ENCODE results near the gene SH3BP4. TPM values are rescaled to one million over a fixed set of nuclear protein-coding genes. Genes with fewer than 3 reads are reported as not detected.

Gene SH3BP4
- total RNA-seq, 1 experiment from 2014 or later, result 93.8 TPM

DNA sequence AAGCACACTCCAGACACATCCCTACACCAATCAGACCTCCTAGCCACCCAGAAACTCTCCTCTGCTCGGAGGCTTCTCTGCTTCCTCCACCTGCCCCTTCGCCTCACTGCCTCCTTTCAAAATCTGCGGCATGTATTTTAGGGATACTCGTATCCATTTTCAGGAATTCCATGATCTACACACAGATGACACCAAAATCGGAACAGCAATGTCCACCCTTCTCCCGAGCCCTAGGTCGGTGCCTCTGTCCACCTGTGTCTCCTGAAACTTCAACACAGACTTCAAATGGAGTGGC lies 1.4 kb upstream of the SH3BP4 start:
- Histone ChIP-seq H2BK20ac (ENCODE audit: low read depth, low read length, poor library complexity, severe bottlenecking) (no peak overlapping the region), H2BK5ac (ENCODE audit: insufficient read length, low read length) (no peak overlapping the region), H3K9me3 (ENCODE audit: control insufficient read depth, low read depth, low read length) (no peaks in the 10 kb centered on the region), H2BK15ac (ENCODE audit: low read depth, low read length) (no peak overlapping the region), H3K18ac (ENCODE audit: insufficient read length, low read depth, low read length) (no peak overlapping the region), H3K9ac (ENCODE audit: extremely low read depth, insufficient read length, low read length) (no peak overlapping the region), H2AK5ac (ENCODE audit: insufficient read length, low read length) (no peak overlapping the region), H2AFZ (ENCODE audit: low read length) (no peak overlapping the region), H3K23me2 (ENCODE audit: insufficient read length, low read depth, low read length, poor library complexity, severe bottlenecking) (peaks cover 32% of the 10 kb centered on the region), H4K5ac (ENCODE audit: insufficient read length, low read depth, low read length) (no peak overlapping the region), H3K27ac (ENCODE audit: insufficient read length, low read depth, low read length) (no peak overlapping the region), H4K8ac (replicated peaks; ENCODE audit: insufficient read length, low read depth, low read length) (no peak overlapping the region), H3K56ac (ENCODE audit: insufficient read length, low read depth, low read length) (no peak overlapping the region), H3T11ph (ENCODE audit: low read length) (no peak overlapping the region), H4K91ac (ENCODE audit: insufficient read length, low read depth, low read length) (no peak overlapping the region), H4K20me1 (ENCODE audit: control insufficient read depth, insufficient read depth, insufficient read length) (no peaks in the 10 kb centered on the region), H3K79me2 (ENCODE audit: insufficient read depth, low read length) (peaks cover 3% of the 10 kb centered on the region; the same call in 1 of the 2 replicates), H3K4ac (ENCODE audit: low read depth, low read length) (no peak overlapping the region), H3K23ac (ENCODE audit: insufficient read length, low read depth, low read length) (no peak overlapping the region), H3K14ac (ENCODE audit: insufficient read depth, low read length) (no peak overlapping the region), H2BK120ac (ENCODE audit: low read depth, low read length, poor library complexity, severe bottlenecking) (no peak overlapping the region), H2BK12ac (ENCODE audit: insufficient read length, low read depth, low read length) (no peak overlapping the region), H3K79me1 (ENCODE audit: insufficient read depth, low read depth, low read length, poor library complexity, severe bottlenecking) (no peaks in the 10 kb centered on the region), H3K27me3 (ENCODE audit: insufficient read depth, low read length) (no peaks in the 10 kb centered on the region; the same call in 1 of the 2 replicates), H3K4me1 (ENCODE audit: insufficient read depth, low read length) (peaks cover 6% of the 10 kb centered on the region; the same call in 1 of the 2 replicates), H3K4me2 (ENCODE audit: insufficient read depth, insufficient read length, low read length) (peak overlapping the region; percentile 87)
- Mint-ChIP-seq H3K4me3 (peak overlapping the region; percentile 77 to 87; a peak in 3 of 5 replicates), H3K4me1 (peaks cover 34 to 36% of the 10 kb centered on the region in 2 experiments), H3K9me3 (no peaks in the 10 kb centered on the region; a peak in 1 of 5 replicates), H3K27me3 (ENCODE audit: low read depth) (peaks cover 28% of the 10 kb centered on the region), H3K27ac (no peak overlapping the region), H3K36me3 (ENCODE audit: insufficient read depth in 1 of 3, low read depth in 3 of 3) (peaks cover 0 to 7% (median under 1%) of the 10 kb centered on the region in 3 experiments; a peak in 3 of 7 replicates)
- WGBS (ENCODE audit: extremely low coverage, insufficient read length, low lambda C conversion rate), result no CpG with 5 or more reads among the region's 7 CpGs
- TF ChIP-seq, protein P1, sequence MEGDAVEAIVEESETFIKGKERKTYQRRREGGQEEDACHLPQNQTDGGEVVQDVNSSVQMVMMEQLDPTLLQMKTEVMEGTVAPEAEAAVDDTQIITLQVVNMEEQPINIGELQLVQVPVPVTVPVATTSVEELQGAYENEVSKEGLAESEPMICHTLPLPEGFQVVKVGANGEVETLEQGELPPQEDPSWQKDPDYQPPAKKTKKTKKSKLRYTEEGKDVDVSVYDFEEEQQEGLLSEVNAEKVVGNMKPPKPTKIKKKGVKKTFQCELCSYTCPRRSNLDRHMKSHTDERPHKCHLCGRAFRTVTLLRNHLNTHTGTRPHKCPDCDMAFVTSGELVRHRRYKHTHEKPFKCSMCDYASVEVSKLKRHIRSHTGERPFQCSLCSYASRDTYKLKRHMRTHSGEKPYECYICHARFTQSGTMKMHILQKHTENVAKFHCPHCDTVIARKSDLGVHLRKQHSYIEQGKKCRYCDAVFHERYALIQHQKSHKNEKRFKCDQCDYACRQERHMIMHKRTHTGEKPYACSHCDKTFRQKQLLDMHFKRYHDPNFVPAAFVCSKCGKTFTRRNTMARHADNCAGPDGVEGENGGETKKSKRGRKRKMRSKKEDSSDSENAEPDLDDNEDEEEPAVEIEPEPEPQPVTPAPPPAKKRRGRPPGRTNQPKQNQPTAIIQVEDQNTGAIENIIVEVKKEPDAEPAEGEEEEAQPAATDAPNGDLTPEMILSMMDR (conservative IDR thresholded peaks at IDR 0.05), result no peak
- DNase-seq, result no peak
